HepG2 (cell line): ENCODE measurements around the gene SIRT7. TPM values are rescaled to one million over a fixed set of nuclear protein-coding genes. Genes with fewer than 3 reads are reported as not detected.

Source experiments
- ARNT ChIP-seq: fragments of 450-650 bp; IDR thresholded peaks from 2 replicates; pipeline ENCODE4 v1.6.1; 2017
- CAMTA2 ChIP-seq: sonication (generic); formaldehyde crosslinking; IDR thresholded peaks from 2 replicates; pipeline ENCODE4 v1.4.0; 2020; ENCODE audit warnings: mild to moderate bottlenecking, missing genetic modification reagents, borderline replicate concordance
- CC2D1A ChIP-seq: sonication (generic); formaldehyde crosslinking; IDR thresholded peaks from 2 replicates; pipeline ENCODE4 v1.8.1; 2023; ENCODE audit warnings: mild to moderate bottlenecking, missing genetic modification reagents
- HNRNPUL1 ChIP-seq: fragments of 200-400 bp; formaldehyde crosslinking; IDR thresholded peaks from 2 replicates; pipeline ENCODE4 v1.6.1; 2017; ENCODE audit warnings: low read depth, mild to moderate bottlenecking, low read length, moderate library complexity
- MEIS1 ChIP-seq: sonication (generic); formaldehyde crosslinking; IDR thresholded peaks from 2 replicates; pipeline ENCODE4 v1.9.0; 2021; ENCODE audit warnings: mild to moderate bottlenecking, missing genetic modification reagents, moderate library complexity, borderline replicate concordance
- NCOA1 ChIP-seq: sonication (generic); formaldehyde crosslinking; IDR thresholded peaks from 2 replicates; pipeline ENCODE4 v1.9.0; 2021; ENCODE audit warnings: missing genetic modification reagents
- NR3C1 ChIP-seq: sonication (generic); formaldehyde crosslinking; IDR thresholded peaks from 2 replicates; pipeline ENCODE4 v1.4.0; 2020; ENCODE audit warnings: missing genetic modification reagents
- SATB2 ChIP-seq: sonication (generic); formaldehyde crosslinking; IDR thresholded peaks from 2 replicates; pipeline ENCODE4 v1.5.0; 2020; ENCODE audit warnings: missing genetic modification reagents
- SOX5 ChIP-seq: IDR thresholded peaks from 2 replicates; pipeline ENCODE4 v1.6.1; 2016; ENCODE audit warnings: borderline replicate concordance
- STAT5B ChIP-seq: sonication (generic); formaldehyde crosslinking; IDR thresholded peaks from 2 replicates; pipeline ENCODE4 v1.4.0; 2020; ENCODE audit warnings: missing genetic modification reagents
- U2AF1 ChIP-seq: fragments of 200-400 bp; formaldehyde crosslinking; optimal IDR thresholded peaks from 2 replicates; pipeline ENCODE3; 2017; ENCODE audit warnings: mild to moderate bottlenecking, low read depth, low read length
- ZNF30 ChIP-seq: sonication (generic); formaldehyde crosslinking; IDR thresholded peaks from 2 replicates; pipeline ENCODE4 v1.5.0; 2020; ENCODE audit warnings: mild to moderate bottlenecking, missing genetic modification reagents
- ZNF382 ChIP-seq: sonication (generic); formaldehyde crosslinking; IDR thresholded peaks from 2 replicates; pipeline ENCODE4 v1.5.0; 2020; ENCODE audit warnings: missing genetic modification reagents, mild to moderate bottlenecking, borderline replicate concordance
- ZNF430 ChIP-seq: sonication (generic); formaldehyde crosslinking; IDR thresholded peaks from 2 replicates; pipeline ENCODE4 v1.9.0; 2021; ENCODE audit warnings: mild to moderate bottlenecking, missing genetic modification reagents
- ZNF577 ChIP-seq: sonication (generic); formaldehyde crosslinking; IDR thresholded peaks from 2 replicates; pipeline ENCODE4 v1.4.0; 2020; ENCODE audit warnings: mild to moderate bottlenecking, low read depth, missing genetic modification reagents, borderline replicate concordance
- polyA plus RNA-seq, 8 experiments: library from polyadenylated mRNA; depleted of rRNA in 3 of 8; stranded (reverse) in 7 of 8; unstranded in 1 of 8; fragments of >200 nt; fragmentation: Illumina TruSeq in 4 of 8; extraction: Trizol in 4 of 8; gene quantifications; 2 replicates each; pipeline versions ENCODE4 v1.2.1 to v1.2.3, GENCODE V29; 2011 to 2016; ENCODE audit warnings: low read depth in 4 of 8, missing spikeins in 1 of 8, mixed read lengths in 1 of 8; ENCODE audit not compliant: insufficient read depth in 1 of 8
- total RNA-seq, 5 experiments: library from RNA; depleted of rRNA; stranded (reverse); fragments of >200 nt; fragmentation: Illumina TruSeq; extraction: Trizol; gene quantifications; 2 replicates each; pipeline ENCODE4 v1.2.3, GENCODE V29; 2016; ENCODE audit warnings: low read depth in 1 of 5
- TF ChIP-seq, protein P1 (sequence below): sonication (generic); formaldehyde crosslinking; IDR thresholded peaks from 2 replicates; pipeline ENCODE4 v1.5.1; 2020; ENCODE audit warnings: mild to moderate bottlenecking, missing genetic modification reagents
- TF ChIP-seq, protein P2 (sequence below): IDR thresholded peaks from 2 replicates; pipeline ENCODE4 v1.6.1; 2012; ENCODE audit warnings: inconsistent platforms
- TF ChIP-seq, protein P3 (sequence below): sonication (generic); formaldehyde crosslinking; IDR thresholded peaks from 2 replicates; pipeline ENCODE4 v1.5.0; 2020; ENCODE audit warnings: mild to moderate bottlenecking, missing genetic modification reagents, borderline replicate concordance
- TF ChIP-seq, protein P4 (sequence below): IDR thresholded peaks from 2 replicates; pipeline ENCODE4 v1.6.1; 2012; ENCODE audit warnings: low read length, improper control_type of control experiment

The SIRT7 gene
- total and polyA plus RNA-seq, 2 of the 13 experiments (the other 11 are each of a cell fraction or from before 2014, with no cell fraction given) = 8.3 to 24.8 TPM

GRCh38 chr17:81909966-81910839 is 7.8 kb downstream of the SIRT7 start (continued):
- TF ChIP-seq, protein P1, sequence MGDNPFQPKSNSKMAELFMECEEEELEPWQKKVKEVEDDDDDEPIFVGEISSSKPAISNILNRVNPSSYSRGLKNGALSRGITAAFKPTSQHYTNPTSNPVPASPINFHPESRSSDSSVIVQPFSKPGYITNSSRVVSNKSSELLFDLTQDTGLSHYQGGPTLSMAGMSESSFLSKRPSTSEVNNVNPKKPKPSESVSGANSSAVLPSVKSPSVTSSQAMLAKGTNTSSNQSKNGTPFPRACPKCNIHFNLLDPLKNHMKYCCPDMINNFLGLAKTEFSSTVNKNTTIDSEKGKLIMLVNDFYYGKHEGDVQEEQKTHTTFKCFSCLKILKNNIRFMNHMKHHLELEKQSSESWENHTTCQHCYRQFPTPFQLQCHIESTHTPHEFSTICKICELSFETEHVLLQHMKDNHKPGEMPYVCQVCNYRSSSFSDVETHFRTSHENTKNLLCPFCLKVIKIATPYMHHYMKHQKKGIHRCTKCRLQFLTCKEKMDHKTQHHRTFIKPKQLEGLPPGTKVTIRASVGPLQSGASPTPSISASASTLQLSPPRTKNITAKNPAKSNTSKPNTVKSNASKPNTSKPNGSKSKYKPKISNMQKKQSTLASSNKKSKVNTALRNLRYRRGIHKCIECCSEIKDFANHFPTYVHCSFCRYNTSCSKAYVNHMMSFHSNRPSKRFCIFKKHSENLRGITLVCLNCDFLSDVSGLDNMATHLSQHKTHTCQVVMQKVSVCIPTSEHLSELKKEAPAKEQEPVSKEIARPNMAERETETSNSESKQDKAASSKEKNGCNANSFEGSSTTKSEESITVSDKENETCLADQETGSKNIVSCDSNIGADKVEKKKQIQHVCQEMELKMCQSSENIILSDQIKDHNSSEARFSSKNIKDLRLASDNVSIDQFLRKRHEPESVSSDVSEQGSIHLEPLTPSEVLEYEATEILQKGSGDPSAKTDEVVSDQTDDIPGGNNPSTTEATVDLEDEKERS = 0 out of 2 replicates have a peak, but pooled peaks have one; percentile 55
- 0 out of 2 replicates have a peak, but pooled peaks have one; percentile 61 for TF ChIP-seq CC2D1A (CRISPR knock-in tag)
- peak; percentile 37; the same call in 1 of the 2 replicates for TF ChIP-seq CAMTA2 (CRISPR knock-in tag)
- no peak for TF ChIP-seq STAT5B (CRISPR knock-in tag)
- TF ChIP-seq NR3C1 = no peak
- TF ChIP-seq ZNF577 (CRISPR knock-in tag) = no peak
- TF ChIP-seq HNRNPUL1 = no peak
- TF ChIP-seq NCOA1 (CRISPR knock-in tag) = no peak
- no peak for TF ChIP-seq ZNF382 (CRISPR knock-in tag)
- TF ChIP-seq, protein P2, sequence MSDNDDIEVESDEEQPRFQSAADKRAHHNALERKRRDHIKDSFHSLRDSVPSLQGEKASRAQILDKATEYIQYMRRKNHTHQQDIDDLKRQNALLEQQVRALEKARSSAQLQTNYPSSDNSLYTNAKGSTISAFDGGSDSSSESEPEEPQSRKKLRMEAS = peak; percentile 51; the same call in 1 of the 2 replicates
- TF ChIP-seq ZNF430 (CRISPR knock-in tag) = no peak
- no peak for TF ChIP-seq ZNF30
- peak; percentile 92 for TF ChIP-seq SATB2
- no peak; the same call in 1 of the 2 replicates for TF ChIP-seq MEIS1 (CRISPR knock-in tag)
- TF ChIP-seq SOX5 (CRISPR knock-in tag) = peak; percentile 95
- TF ChIP-seq, protein P3, sequence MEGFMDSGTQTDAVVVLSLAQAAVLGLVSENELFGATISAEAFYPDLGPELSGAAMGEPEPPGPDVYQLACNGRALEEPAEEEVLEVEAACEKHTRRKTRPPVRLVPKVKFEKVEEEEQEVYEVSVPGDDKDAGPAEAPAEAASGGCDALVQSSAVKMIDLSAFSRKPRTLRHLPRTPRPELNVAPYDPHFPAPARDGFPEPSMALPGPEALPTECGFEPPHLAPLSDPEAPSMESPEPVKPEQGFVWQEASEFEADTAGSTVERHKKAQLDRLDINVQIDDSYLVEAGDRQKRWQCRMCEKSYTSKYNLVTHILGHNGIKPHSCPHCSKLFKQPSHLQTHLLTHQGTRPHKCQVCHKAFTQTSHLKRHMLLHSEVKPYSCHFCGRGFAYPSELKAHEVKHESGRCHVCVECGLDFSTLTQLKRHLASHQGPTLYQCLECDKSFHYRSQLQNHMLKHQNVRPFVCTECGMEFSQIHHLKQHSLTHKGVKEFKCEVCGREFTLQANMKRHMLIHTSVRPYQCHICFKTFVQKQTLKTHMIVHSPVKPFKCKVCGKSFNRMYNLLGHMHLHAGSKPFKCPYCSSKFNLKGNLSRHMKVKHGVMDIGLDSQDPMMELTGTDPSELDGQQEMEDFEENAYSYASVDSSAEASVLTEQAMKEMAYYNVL = no peak; the same call in 1 of the 2 replicates
- no peak for TF ChIP-seq ARNT
- TF ChIP-seq U2AF1 = no peak
- TF ChIP-seq, protein P4, sequence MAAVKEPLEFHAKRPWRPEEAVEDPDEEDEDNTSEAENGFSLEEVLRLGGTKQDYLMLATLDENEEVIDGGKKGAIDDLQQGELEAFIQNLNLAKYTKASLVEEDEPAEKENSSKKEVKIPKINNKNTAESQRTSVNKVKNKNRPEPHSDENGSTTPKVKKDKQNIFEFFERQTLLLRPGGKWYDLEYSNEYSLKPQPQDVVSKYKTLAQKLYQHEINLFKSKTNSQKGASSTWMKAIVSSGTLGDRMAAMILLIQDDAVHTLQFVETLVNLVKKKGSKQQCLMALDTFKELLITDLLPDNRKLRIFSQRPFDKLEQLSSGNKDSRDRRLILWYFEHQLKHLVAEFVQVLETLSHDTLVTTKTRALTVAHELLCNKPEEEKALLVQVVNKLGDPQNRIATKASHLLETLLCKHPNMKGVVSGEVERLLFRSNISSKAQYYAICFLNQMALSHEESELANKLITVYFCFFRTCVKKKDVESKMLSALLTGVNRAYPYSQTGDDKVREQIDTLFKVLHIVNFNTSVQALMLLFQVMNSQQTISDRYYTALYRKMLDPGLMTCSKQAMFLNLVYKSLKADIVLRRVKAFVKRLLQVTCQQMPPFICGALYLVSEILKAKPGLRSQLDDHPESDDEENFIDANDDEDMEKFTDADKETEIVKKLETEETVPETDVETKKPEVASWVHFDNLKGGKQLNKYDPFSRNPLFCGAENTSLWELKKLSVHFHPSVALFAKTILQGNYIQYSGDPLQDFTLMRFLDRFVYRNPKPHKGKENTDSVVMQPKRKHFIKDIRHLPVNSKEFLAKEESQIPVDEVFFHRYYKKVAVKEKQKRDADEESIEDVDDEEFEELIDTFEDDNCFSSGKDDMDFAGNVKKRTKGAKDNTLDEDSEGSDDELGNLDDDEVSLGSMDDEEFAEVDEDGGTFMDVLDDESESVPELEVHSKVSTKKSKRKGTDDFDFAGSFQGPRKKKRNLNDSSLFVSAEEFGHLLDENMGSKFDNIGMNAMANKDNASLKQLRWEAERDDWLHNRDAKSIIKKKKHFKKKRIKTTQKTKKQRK = no peak
